Left ventricle myocardium inferior (tissue), 1 donor: ENCODE results near the gene GATA1. TPM values are rescaled to one million over a fixed set of nuclear protein-coding genes. Genes with fewer than 3 reads are reported as not detected.

Experiments used
- DNase-seq: peaks from one replicate; pipeline ENCODE4 v3.0.0-alpha.2; 2020
- H3K27ac ChIP-seq: fragments of 200-600 bp; replicated peaks from 2 replicates; pipeline ENCODE4 v1.8.0; 2021
- H3K27me3 ChIP-seq: fragments of 200-600 bp; 2 replicates; pipeline ENCODE4 v1.8.0; 2021; ENCODE audit warnings: low read depth
- H3K36me3 ChIP-seq: fragments of 200-600 bp; 2 replicates; pipeline ENCODE4 v1.8.0; 2021
- H3K4me1 ChIP-seq: fragments of 200-600 bp; 2 replicates; pipeline ENCODE4 v1.8.0; 2021
- H3K4me3 ChIP-seq: fragments of 200-600 bp; 2 replicates; pipeline ENCODE4 v1.8.0; 2021; ENCODE audit warnings: mild to moderate bottlenecking, moderate library complexity
- H3K9me3 ChIP-seq: fragments of 200-600 bp; replicated peaks from 2 replicates; pipeline ENCODE4 v1.8.0; 2021
- intact Hi-C: fragments of 100-400 bp; cut with micrococcal nuclease; formaldehyde crosslinking; loops from one replicate; pipeline ENCODE4 v1.11.0; 2022
- total RNA-seq: library from RNA; stranded (reverse); fragmentation: NEBNext Ultra II Directional; extraction: Animal tissue kit (Norgen Biotek cat#: 25700); gene quantifications from one replicate; pipeline ENCODE4 v1.2.1, GENCODE V29; 2021
- TF ChIP-seq, protein P1 (sequence below): fragments of 200-600 bp; IDR thresholded peaks from 2 replicates; pipeline ENCODE4 v1.8.0; 2021; ENCODE audit warnings: antibody characterized with exemption, mild to moderate bottlenecking, borderline replicate concordance
- donor health status: DM: no; HTN: yes; CAD: no; lungs with severe emphysema.

The GATA1 gene
- total RNA-seq, 1 donor from 2014 or later = not detected

DNA sequence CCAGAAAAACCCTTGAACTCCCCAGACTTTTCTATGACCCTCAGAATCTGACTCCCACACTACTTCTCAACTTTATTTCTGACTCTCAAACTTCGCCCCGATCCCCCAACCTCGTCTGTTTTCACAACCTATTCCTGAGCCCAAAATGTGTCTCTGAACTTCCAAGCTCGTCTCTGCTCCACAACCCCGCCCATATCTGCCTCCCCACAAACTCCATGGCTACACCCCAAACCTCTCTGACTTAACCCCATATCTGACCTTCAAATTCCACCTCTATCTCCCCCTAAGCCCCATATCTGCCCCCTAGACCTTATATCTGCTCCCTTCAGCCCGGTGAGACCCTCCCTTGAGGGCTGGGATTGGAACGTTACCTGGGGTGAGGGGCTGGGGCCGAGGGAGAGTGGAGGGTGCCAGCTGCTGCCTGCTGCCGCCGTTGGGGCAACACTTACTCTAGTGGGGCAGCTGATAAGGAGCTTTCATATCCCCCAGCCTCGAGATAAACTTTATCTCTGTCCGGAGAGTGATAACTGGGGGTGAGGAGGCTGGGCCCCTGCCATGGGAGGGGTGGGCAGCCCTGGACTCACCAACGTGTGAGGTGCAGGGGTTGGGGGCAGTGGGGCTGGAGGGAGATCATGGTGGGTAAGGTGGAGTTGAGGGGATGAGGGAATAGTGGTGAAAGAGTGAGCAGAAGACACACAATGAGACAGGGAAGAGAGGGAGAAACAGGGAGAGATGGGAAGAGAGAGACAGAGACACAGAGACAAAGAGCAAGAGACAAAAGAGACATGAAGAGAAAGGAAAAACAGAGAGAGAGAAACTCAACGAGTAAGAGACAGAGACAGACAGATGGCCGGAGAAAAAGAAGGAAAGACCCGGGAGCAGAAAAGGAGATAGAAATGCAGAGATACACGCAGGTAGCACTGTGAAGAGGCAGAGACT is 1.4 kb downstream of the GATA1 start:
- H3K27ac ChIP-seq = no peak overlapping the region
- intact Hi-C loops = no loop called here
- H3K9me3 ChIP-seq = no peaks in the 10 kb centered on the region
- peaks cover 16% of the 10 kb centered on the region for H3K27me3 ChIP-seq
- TF ChIP-seq, protein P1, sequence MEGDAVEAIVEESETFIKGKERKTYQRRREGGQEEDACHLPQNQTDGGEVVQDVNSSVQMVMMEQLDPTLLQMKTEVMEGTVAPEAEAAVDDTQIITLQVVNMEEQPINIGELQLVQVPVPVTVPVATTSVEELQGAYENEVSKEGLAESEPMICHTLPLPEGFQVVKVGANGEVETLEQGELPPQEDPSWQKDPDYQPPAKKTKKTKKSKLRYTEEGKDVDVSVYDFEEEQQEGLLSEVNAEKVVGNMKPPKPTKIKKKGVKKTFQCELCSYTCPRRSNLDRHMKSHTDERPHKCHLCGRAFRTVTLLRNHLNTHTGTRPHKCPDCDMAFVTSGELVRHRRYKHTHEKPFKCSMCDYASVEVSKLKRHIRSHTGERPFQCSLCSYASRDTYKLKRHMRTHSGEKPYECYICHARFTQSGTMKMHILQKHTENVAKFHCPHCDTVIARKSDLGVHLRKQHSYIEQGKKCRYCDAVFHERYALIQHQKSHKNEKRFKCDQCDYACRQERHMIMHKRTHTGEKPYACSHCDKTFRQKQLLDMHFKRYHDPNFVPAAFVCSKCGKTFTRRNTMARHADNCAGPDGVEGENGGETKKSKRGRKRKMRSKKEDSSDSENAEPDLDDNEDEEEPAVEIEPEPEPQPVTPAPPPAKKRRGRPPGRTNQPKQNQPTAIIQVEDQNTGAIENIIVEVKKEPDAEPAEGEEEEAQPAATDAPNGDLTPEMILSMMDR = no peak
- no peak for DNase-seq
- no peak overlapping the region for H3K4me3 ChIP-seq
- no peaks in the 10 kb centered on the region for H3K4me1 ChIP-seq
- H3K36me3 ChIP-seq = no peaks in the 10 kb centered on the region

DNA sequence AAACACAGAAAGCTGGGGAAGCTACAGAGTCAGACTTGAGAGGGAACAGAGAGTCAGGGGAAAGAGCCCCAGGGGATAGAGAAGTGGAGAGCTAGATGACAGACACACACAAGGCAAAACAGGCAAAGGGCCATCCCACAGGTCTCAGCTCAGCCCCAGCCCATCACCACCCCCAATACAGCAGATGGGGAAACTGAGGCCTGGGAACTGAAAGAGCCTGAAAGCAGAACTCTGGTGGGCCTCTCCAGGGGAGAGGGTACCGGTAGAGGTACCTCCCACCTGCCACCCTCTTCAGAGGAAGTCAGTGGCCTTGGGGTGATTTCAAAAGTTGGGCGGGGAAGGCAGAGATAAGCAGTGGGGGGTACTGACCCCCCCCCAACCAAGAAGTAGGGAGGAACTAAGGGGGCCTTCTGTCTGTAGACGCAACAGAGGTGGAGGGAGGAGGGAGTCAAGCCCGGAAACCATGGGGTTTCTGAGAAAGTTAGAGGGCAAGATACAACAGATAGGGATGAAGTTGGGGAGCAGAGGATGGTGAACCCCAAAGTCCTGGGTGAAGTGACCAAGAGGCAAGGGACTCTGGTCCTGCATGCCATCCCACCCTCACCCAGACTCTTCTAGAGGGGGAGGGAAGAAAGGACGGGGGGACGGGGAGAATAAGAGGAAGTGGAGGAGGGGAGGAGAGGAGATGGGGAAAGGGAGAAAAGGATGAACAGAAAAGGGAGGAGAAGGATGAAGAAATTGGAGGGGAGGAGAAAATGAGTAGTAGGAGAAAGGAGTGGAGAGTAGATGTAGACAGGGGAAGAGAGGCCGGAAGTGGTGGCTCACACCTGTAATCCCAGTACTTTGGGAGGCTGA is 3.2 kb downstream of the GATA1 start:
- no peaks in the 10 kb centered on the region for H3K4me1 ChIP-seq
- TF ChIP-seq, protein P1 = no peak
- H3K27ac ChIP-seq = no peak overlapping the region
- no peaks in the 10 kb centered on the region for H3K9me3 ChIP-seq
- no peak overlapping the region for H3K4me3 ChIP-seq
- H3K27me3 ChIP-seq = peaks cover 16% of the 10 kb centered on the region
- no peaks in the 10 kb centered on the region for H3K36me3 ChIP-seq
- intact Hi-C loops = no loop called here
- no peak for DNase-seq

DNA sequence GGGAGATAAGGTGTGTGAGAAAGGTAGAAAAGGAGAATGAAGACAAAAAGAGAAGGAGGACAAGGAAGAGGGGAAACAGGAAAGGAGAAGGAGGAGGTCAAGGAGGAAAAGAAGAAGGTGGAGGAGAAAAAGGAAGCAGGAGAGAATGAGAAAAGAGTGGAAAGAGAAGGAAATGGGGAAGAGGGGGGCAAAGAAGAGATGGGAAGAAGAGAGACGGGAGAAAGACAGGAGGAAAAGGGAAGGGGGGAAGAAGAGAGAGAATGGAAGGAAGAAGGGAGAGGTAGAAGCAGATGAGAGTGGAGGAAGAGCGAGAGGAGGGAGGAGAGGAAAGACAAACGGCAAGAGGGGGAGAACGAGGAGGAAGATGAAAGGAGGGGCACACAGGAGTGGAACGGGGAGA is 4.1 kb downstream of the GATA1 start:
- intact Hi-C loops = no loop called here
- H3K27ac ChIP-seq = no peak overlapping the region
- peaks cover 16% of the 10 kb centered on the region for H3K27me3 ChIP-seq
- TF ChIP-seq, protein P1 = no peak
- no peak overlapping the region for H3K4me3 ChIP-seq
- no peaks in the 10 kb centered on the region for H3K36me3 ChIP-seq
- no peaks in the 10 kb centered on the region for H3K4me1 ChIP-seq
- no peaks in the 10 kb centered on the region for H3K9me3 ChIP-seq
- DNase-seq = no peak

DNA sequence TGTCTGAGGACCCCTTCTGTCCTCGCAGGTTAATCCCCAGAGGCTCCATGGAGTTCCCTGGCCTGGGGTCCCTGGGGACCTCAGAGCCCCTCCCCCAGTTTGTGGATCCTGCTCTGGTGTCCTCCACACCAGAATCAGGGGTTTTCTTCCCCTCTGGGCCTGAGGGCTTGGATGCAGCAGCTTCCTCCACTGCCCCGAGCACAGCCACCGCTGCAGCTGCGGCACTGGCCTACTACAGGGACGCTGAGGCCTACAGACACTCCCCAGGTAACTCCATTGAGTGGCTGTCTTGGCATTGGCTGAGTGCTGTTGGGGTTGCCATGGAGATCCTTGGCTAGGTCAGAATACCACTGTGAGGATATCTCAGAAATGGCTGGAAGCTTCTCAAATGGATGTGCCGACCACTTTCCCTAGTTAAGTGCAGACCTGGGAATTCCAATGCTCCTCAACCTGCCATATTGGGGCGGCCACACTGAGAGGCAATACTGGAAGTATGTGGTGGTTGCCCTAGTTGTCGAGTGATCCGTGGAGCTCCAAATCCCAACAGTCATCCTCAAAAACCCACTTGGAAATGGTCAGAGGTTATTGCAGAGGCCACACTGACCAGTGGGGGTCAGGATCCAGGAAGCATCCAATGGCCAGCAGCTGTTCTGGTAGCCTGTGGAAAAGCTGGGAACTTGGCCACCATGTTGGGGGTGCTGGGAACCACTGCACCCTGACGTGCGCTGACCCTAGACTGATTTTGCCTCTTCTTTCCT is 4.9 kb downstream of the GATA1 start:
- H3K9me3 ChIP-seq = no peaks in the 10 kb centered on the region
- no peak overlapping the region for H3K4me3 ChIP-seq
- TF ChIP-seq, protein P1 = no peak
- peaks cover 16% of the 10 kb centered on the region for H3K27me3 ChIP-seq
- H3K36me3 ChIP-seq = no peaks in the 10 kb centered on the region
- H3K4me1 ChIP-seq = no peaks in the 10 kb centered on the region
- DNase-seq = no peak
- intact Hi-C loops = no loop called here
- H3K27ac ChIP-seq = no peak overlapping the region

DNA sequence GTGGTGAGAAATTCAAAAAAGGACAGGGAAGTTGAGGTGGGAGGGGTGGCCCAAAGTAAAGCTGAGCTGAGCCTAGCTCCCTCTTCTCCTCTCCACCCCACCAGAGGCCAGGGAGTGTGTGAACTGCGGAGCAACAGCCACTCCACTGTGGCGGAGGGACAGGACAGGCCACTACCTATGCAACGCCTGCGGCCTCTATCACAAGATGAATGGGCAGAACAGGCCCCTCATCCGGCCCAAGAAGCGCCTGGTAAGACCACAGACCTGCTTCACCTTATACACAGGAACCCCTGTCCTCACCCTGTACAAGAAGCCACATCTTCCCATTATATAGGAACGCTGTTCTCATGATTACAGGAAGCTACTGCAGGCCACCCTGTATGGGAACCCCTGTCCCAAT is 5.8 kb downstream of the GATA1 start:
- no peak overlapping the region for H3K27ac ChIP-seq
- H3K4me1 ChIP-seq = no peaks in the 10 kb centered on the region
- no peaks in the 10 kb centered on the region for H3K36me3 ChIP-seq
- no peak for DNase-seq
- H3K9me3 ChIP-seq = no peaks in the 10 kb centered on the region
- intact Hi-C loops = no loop called here
- no peak overlapping the region for H3K4me3 ChIP-seq
- peaks cover 6% of the 10 kb centered on the region for H3K27me3 ChIP-seq
- TF ChIP-seq, protein P1 = no peak
